Right lobe of liver (tissue), 4 donors: ENCODE data around the gene UBAP1.

Experiments used
- CTCF ChIP-seq, 4 donors: fragments of 200-600 bp in 3 of 4; fragments of 450-650 bp in 1 of 4; IDR thresholded peaks; one replicate each; pipeline versions ENCODE4 v1.5.1 to v1.8.0; 2016 to 2022; ENCODE audit warnings: antibody characterized with exemption in 4 of 4, mild to moderate bottlenecking in 2 of 4
- POLR2A ChIP-seq: fragments of 450-650 bp; IDR thresholded peaks from one replicate; pipeline ENCODE4 v1.6.1; 2017; ENCODE audit warnings: antibody characterized with exemption, mild to moderate bottlenecking
- donor health status: DM: no; HTN: no; CAD: no.
- donor health status: DM: no; HTN: no; CAD: no.
- donor health status: DM: no; HTN: yes; CAD: no.

- TF ChIP-seq CTCF (IDR thresholded peaks at IDR 0.05) = no peak
- TF ChIP-seq POLR2A = no peak
Measured at GRCh38 chr9:34291423-34291822, 112.6 kb downstream of the UBAP1 start.
